SK-N-SH treated with all-trans-retinoic acid at 6 μM for 48 hours (cell line): ENCODE data around the gene SAMD11.

Experiments
- ATAC-seq: fragments of 200-7000 bp; cut with Tn5 transposase; 3 replicates; pipeline ENCODE4 v1.9.1; 2020; ENCODE audit warnings: mild to moderate bottlenecking, moderate library complexity
- ARNTL ChIP-seq: fragments of 450-650 bp; formaldehyde crosslinking; IDR thresholded peaks from 2 replicates; pipeline ENCODE4 v1.5.0; 2020; ENCODE audit warnings: low read depth, mild to moderate bottlenecking, moderate library complexity, borderline replicate concordance
- BACH2 ChIP-seq: fragments of 250-450 bp; sonication (Bioruptor Pico); IDR thresholded peaks from 2 replicates; pipeline ENCODE4 v1.9.0; 2021; ENCODE audit warnings: mild to moderate bottlenecking, borderline replicate concordance
- CSDC2 ChIP-seq: fragments of 250-450 bp; sonication (Bioruptor Pico); IDR thresholded peaks from 2 replicates; pipeline ENCODE4 v1.5.0; 2020; ENCODE audit warnings: mild to moderate bottlenecking, moderate library complexity
- ESRRG ChIP-seq: fragments of 250-450 bp; sonication (Bioruptor Pico); IDR thresholded peaks from 2 replicates; pipeline ENCODE4 v1.6.1; 2021; ENCODE audit warnings: mild to moderate bottlenecking
- GLIS3 ChIP-seq: fragments of 250-450 bp; sonication (Bioruptor Pico); IDR thresholded peaks from 2 replicates; pipeline ENCODE4 v1.5.0; 2020; ENCODE audit warnings: mild to moderate bottlenecking, moderate library complexity
- ISL1 ChIP-seq: fragments of 250-450 bp; sonication (Bioruptor Pico); IDR thresholded peaks from 2 replicates; pipeline ENCODE4 v2.1.2; 2022; ENCODE audit warnings: mild to moderate bottlenecking, moderate library complexity
- OSR1 ChIP-seq: fragments of 250-450 bp; sonication (Bioruptor Pico); IDR thresholded peaks from 2 replicates; pipeline ENCODE4 v1.8.0; 2022; ENCODE audit warnings: moderate library complexity, mild to moderate bottlenecking, inconsistent platforms
- PPARA ChIP-seq: fragments of 250-450 bp; sonication (Bioruptor Pico); IDR thresholded peaks from 2 replicates; pipeline ENCODE4 v1.5.0; 2020; ENCODE audit warnings: mild to moderate bottlenecking, borderline replicate concordance
- RARB ChIP-seq: fragments of 250-450 bp; sonication (Bioruptor Pico); IDR thresholded peaks from 2 replicates; pipeline ENCODE4 v1.8.0; 2021; ENCODE audit warnings: mild to moderate bottlenecking, moderate library complexity
- SNAI2 ChIP-seq: fragments of 250-450 bp; sonication (Bioruptor Pico); IDR thresholded peaks from 2 replicates; pipeline ENCODE4 v1.5.0; 2020; ENCODE audit warnings: mild to moderate bottlenecking, moderate library complexity
- TCF4 ChIP-seq: fragments of 250-450 bp; sonication (Bioruptor Pico); IDR thresholded peaks from 2 replicates; pipeline ENCODE4 v1.8.0; 2021; ENCODE audit warnings: mild to moderate bottlenecking, moderate library complexity, borderline replicate concordance
- TOX ChIP-seq: fragments of 250-450 bp; sonication (Bioruptor Pico); IDR thresholded peaks from 2 replicates; pipeline ENCODE4 v1.8.0; 2021; ENCODE audit warnings: mild to moderate bottlenecking, moderate library complexity, borderline replicate concordance
- ZFP3 ChIP-seq: fragments of 250-450 bp; sonication (Bioruptor Pico); IDR thresholded peaks from 2 replicates; pipeline ENCODE4 v1.5.0; 2020; ENCODE audit warnings: mild to moderate bottlenecking, moderate library complexity
- ZFP30 ChIP-seq: fragments of 450-650 bp; formaldehyde crosslinking; IDR thresholded peaks from 2 replicates; pipeline ENCODE4 v1.5.0; 2022; ENCODE audit warnings: mild to moderate bottlenecking, moderate library complexity
- ZNF565 ChIP-seq: fragments of 450-650 bp; formaldehyde crosslinking; conservative IDR thresholded peaks from 2 replicates; pipeline ENCODE4 v1.5.0; 2020; ENCODE audit warnings: low read depth, mild to moderate bottlenecking, moderate library complexity
- ZNF70 ChIP-seq: fragments of 450-650 bp; formaldehyde crosslinking; IDR thresholded peaks from 2 replicates; pipeline ENCODE4 v1.5.0; 2020; ENCODE audit warnings: mild to moderate bottlenecking, moderate library complexity
- ZNF8 ChIP-seq: fragments of 450-650 bp; formaldehyde crosslinking; IDR thresholded peaks from 2 replicates; pipeline ENCODE4 v1.5.0; 2020; ENCODE audit warnings: mild to moderate bottlenecking, moderate library complexity
- TF ChIP-seq, protein P1 (sequence below): fragments of 250-450 bp; sonication (Bioruptor Pico); IDR thresholded peaks from 2 replicates; pipeline ENCODE4 v1.8.0; 2021; ENCODE audit warnings: low read depth, mild to moderate bottlenecking, moderate library complexity, borderline replicate concordance
- TF ChIP-seq, protein P2 (sequence below): fragments of 250-450 bp; sonication (Bioruptor Pico); IDR thresholded peaks from 2 replicates; pipeline ENCODE4 v1.5.0; 2020; ENCODE audit warnings: mild to moderate bottlenecking, moderate library complexity
- TF ChIP-seq, protein P3 (sequence below): fragments of 250-450 bp; sonication (Bioruptor Pico); IDR thresholded peaks from 2 replicates; pipeline ENCODE4 v1.5.1; 2020; ENCODE audit warnings: low read depth, mild to moderate bottlenecking, moderate library complexity
- TF ChIP-seq, protein P4 (sequence below): fragments of 250-450 bp; sonication (Bioruptor Pico); IDR thresholded peaks from 2 replicates; pipeline ENCODE4 v1.5.1; 2021; ENCODE audit warnings: mild to moderate bottlenecking, moderate library complexity
- TF ChIP-seq, protein P5 (sequence below): fragments of 250-450 bp; sonication (Bioruptor Pico); IDR thresholded peaks from 2 replicates; pipeline ENCODE4 v1.8.0; 2020; ENCODE audit warnings: mild to moderate bottlenecking, moderate library complexity, borderline replicate concordance

Gene SAMD11

DNA sequence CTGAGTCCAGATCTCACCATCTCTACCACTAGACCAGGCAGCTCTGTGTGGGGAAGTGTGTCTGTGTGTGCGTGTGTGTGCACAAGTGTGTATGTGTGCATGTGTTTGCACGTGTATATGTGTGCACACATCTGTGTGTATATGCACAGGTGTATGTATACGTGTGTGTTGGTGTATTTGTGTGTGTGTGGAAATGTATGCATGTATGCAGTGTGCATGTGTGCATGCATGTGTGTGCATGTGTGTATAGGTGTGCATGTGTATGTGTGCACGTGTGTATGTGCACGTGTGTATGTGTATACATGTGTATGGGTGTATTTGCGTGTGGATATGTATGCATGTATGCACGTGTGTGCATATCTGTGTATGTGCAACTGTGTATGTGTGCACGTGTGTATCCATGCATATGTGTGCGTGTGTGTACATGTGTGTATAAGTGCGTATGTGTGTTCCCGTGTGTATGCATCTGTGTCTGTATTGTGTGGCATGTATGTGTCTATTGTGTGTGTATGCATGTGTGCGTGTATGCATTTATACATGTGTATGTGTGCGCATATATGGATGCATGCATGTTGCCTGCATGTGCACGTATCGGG, 45.6 kb downstream of the SAMD11 start (continued):
- no peak for TF ChIP-seq ZFP3
- TF ChIP-seq, protein P1, sequence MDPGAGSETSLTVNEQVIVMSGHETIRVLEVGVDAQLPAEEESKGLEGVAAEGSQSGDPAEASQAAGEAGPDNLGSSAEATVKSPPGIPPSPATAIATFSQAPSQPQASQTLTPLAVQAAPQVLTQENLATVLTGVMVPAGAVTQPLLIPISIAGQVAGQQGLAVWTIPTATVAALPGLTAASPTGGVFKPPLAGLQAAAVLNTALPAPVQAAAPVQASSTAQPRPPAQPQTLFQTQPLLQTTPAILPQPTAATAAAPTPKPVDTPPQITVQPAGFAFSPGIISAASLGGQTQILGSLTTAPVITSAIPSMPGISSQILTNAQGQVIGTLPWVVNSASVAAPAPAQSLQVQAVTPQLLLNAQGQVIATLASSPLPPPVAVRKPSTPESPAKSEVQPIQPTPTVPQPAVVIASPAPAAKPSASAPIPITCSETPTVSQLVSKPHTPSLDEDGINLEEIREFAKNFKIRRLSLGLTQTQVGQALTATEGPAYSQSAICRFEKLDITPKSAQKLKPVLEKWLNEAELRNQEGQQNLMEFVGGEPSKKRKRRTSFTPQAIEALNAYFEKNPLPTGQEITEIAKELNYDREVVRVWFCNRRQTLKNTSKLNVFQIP (CRISPR knock-in tag) = no peak
- no peak for TF ChIP-seq TCF4 (CRISPR knock-in tag)
- TF ChIP-seq RARB (CRISPR knock-in tag) = no peak
- TF ChIP-seq PPARA = no peak

DNA sequence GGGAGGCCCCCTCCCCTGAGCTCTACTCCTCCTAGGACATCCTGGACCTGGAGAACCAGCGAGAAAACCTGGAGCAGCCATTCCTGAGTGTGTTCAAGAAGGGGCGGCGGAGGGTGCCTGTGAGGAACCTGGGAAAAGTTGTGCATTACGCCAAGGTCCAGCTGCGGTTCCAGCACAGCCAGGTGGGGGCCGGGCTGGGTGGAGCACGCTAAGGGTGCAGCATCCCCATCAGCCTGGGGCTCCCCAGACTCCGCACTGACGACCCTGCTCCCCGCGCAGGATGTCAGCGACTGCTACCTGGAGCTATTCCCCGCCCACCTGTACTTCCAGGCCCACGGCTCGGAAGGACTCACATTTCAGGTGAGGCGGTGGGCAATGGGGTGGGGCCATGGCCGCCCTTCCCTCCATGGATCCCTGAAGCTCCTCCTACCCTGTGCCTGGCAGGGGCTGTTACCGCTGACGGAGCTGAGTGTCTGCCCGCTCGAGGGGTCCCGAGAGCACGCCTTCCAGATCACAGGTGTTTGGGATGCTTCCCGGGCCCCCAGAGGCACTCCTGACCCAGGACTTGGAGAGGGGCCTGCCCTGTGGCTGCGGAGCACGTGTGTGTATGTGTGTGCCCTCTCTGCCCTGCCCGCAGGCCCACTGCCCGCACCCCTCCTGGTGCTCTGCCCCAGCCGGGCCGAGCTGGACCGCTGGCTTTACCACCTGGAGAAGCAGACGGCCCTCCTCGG, 46.7 kb downstream of the SAMD11 start:
- TF ChIP-seq GLIS3 (CRISPR knock-in tag) (no peak), ZFP30 (CRISPR knock-in tag) (no peak), PPARA (no peak), ARNTL (CRISPR knock-in tag) (no peak), OSR1 (CRISPR knock-in tag) (no peak), ZNF565 (CRISPR knock-in tag) (no peak), TOX (CRISPR knock-in tag) (no peak), CSDC2 (CRISPR knock-in tag) (no peak), ZNF8 (CRISPR knock-in tag) (no peak), ZNF70 (no peak), BACH2 (no peak), ISL1 (CRISPR knock-in tag) (no peak), TCF4 (CRISPR knock-in tag) (no peak), RARB (CRISPR knock-in tag) (no peak), ESRRG (CRISPR knock-in tag) (no peak)
- TF ChIP-seq, protein P2, sequence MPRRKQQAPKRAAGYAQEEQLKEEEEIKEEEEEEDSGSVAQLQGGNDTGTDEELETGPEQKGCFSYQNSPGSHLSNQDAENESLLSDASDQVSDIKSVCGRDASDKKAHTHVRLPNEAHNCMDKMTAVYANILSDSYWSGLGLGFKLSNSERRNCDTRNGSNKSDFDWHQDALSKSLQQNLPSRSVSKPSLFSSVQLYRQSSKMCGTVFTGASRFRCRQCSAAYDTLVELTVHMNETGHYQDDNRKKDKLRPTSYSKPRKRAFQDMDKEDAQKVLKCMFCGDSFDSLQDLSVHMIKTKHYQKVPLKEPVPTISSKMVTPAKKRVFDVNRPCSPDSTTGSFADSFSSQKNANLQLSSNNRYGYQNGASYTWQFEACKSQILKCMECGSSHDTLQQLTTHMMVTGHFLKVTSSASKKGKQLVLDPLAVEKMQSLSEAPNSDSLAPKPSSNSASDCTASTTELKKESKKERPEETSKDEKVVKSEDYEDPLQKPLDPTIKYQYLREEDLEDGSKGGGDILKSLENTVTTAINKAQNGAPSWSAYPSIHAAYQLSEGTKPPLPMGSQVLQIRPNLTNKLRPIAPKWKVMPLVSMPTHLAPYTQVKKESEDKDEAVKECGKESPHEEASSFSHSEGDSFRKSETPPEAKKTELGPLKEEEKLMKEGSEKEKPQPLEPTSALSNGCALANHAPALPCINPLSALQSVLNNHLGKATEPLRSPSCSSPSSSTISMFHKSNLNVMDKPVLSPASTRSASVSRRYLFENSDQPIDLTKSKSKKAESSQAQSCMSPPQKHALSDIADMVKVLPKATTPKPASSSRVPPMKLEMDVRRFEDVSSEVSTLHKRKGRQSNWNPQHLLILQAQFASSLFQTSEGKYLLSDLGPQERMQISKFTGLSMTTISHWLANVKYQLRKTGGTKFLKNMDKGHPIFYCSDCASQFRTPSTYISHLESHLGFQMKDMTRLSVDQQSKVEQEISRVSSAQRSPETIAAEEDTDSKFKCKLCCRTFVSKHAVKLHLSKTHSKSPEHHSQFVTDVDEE (CRISPR knock-in tag) = no peak
- TF ChIP-seq, protein P3, sequence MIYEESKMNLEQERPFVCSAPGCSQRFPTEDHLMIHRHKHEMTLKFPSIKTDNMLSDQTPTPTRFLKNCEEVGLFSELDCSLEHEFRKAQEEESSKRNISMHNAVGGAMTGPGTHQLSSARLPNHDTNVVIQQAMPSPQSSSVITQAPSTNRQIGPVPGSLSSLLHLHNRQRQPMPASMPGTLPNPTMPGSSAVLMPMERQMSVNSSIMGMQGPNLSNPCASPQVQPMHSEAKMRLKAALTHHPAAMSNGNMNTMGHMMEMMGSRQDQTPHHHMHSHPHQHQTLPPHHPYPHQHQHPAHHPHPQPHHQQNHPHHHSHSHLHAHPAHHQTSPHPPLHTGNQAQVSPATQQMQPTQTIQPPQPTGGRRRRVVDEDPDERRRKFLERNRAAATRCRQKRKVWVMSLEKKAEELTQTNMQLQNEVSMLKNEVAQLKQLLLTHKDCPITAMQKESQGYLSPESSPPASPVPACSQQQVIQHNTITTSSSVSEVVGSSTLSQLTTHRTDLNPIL = no peak
- TF ChIP-seq, protein P4, sequence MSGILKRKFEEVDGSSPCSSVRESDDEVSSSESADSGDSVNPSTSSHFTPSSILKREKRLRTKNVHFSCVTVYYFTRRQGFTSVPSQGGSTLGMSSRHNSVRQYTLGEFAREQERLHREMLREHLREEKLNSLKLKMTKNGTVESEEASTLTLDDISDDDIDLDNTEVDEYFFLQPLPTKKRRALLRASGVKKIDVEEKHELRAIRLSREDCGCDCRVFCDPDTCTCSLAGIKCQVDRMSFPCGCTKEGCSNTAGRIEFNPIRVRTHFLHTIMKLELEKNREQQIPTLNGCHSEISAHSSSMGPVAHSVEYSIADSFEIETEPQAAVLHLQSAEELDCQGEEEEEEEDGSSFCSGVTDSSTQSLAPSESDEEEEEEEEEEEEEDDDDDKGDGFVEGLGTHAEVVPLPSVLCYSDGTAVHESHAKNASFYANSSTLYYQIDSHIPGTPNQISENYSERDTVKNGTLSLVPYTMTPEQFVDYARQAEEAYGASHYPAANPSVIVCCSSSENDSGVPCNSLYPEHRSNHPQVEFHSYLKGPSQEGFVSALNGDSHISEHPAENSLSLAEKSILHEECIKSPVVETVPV (CRISPR knock-in tag) = no peak
- no peak for ATAC-seq

DNA sequence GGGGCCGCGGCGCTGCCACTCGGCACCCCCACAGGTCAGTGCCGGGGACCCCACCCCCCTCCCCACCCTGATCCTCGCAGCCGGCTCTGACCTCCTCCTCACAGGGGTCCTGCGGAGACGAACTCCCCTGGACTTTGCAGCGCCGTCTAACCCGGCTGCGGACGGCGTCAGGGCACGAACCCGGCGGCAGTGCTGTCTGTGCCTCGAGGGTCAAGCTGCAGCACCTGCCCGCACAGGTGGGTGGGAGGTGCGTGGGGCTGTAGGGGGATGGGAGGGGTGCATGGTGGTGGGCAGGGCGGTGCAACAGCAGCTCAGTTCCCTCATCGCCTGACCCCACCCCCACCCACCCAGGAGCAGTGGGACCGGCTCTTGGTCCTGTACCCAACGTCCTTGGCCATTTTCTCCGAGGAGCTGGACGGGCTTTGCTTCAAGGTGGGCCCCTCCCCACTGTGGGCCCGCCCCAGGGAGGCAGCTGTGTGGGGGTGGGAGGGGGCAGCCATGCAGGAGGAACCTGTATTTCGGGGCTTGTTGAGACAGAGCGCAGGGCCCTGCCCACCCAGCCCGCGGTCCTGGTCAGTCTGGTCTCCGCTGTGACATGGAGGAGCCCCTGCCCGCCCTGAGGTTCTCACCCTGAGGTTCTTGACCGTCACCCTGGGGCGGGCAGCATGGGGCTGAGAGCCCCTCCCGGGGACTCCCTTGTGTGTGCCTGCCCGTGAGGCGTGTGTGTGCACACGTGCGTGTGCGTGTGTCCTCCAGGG, 47.4 kb downstream of the SAMD11 start:
- ATAC-seq = no peak
- TF ChIP-seq, protein P2 (CRISPR knock-in tag) = no peak
- TF ChIP-seq BACH2 (no peak), ARNTL (CRISPR knock-in tag) (no peak), SNAI2 (no peak), ZNF70 (no peak)
- TF ChIP-seq, protein P5, sequence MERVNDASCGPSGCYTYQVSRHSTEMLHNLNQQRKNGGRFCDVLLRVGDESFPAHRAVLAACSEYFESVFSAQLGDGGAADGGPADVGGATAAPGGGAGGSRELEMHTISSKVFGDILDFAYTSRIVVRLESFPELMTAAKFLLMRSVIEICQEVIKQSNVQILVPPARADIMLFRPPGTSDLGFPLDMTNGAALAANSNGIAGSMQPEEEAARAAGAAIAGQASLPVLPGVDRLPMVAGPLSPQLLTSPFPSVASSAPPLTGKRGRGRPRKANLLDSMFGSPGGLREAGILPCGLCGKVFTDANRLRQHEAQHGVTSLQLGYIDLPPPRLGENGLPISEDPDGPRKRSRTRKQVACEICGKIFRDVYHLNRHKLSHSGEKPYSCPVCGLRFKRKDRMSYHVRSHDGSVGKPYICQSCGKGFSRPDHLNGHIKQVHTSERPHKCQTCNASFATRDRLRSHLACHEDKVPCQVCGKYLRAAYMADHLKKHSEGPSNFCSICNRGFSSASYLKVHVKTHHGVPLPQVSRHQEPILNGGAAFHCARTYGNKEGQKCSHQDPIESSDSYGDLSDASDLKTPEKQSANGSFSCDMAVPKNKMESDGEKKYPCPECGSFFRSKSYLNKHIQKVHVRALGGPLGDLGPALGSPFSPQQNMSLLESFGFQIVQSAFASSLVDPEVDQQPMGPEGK = no peak
